AG04449 (cell line): ENCODE data around the gene MMP25.

Experiments used
- CTCF ChIA-PET: fragments of 350-600 bp; formaldehyde crosslinking; extraction: SDS; loops from one replicate; lab custom pipeline; 2021; ENCODE audit warnings: antibody characterized with exemption; lab: Yijun Ruan, JAX
- POLR2A ChIA-PET: fragments of 400-600, 350-600 bp; formaldehyde crosslinking; extraction: SDS; loops from one replicate; lab custom pipeline; 2020; ENCODE audit warnings: antibody characterized with exemption, inconsistent platforms; lab: Yijun Ruan, JAX
- DNase-seq: peaks from one replicate; pipeline ENCODE4 v3.0.0-alpha.2; 2010; ENCODE audit warnings: low read depth, low spot score
- H3K4me3 ChIP-seq: 2 replicates; pipeline ENCODE4 v1.5.1; 2011; ENCODE audit warnings: low read depth, mild to moderate bottlenecking, control low read depth, low read length
- CTCF ChIP-seq: IDR thresholded peaks from one replicate; pipeline ENCODE4 v1.5.1; 2011; ENCODE audit warnings: mild to moderate bottlenecking, moderate library complexity, low read length, control low read depth, inconsistent platforms; ENCODE audit not compliant: insufficient read depth; ENCODE audit errors: missing control alignments

MMP25 gene

DNA sequence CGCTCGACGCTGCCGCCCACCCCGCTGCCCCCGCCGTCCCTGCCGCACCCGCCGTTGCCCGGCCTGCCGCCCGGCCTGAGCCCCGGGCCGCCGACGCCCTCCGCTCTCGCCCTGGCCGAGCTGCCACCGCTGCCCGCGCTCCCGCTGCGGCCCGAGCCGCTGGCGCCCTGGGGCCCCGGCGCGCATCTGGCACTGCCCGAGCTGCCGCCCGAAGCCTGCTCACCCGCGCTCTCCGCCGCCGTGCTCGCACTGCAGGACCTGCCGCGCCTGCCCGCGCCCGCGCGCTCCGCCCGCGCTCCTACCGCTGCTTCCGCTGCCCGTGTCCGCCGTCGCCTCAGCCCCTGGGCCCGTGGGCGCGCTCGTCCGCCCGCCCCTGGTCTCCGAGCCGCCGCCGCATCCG is 42.0 kb upstream of the MMP25 start:
- TF ChIP-seq CTCF = no peak
- POLR2A ChIA-PET = interaction anchor here (0.7 to 1.6 kb wide), 4 partner anchors 14 to 23 kb away, joined by 3 to 14 read pairs (median 4); partner anchors contain the start of genes HCFC1R1, THOC6 and TNFRSF12A
- H3K4me3 ChIP-seq = no peak overlapping the region
- no peak for DNase-seq
- CTCF ChIA-PET = interaction anchor here (1.2 to 11.4 kb wide), 3 partner anchors 11 to 26 kb away, joined by 4 to 112 read pairs (median 4); partner anchors contain the start of gene TNFRSF12A

GRCh38 chr16:3004781-3005284 is 41.5 kb upstream of the MMP25 start:
- no peak for TF ChIP-seq CTCF
- ChIA-PET CTCF (interaction anchor here (11.4 kb wide), 1 partner anchor 25 kb away, joined by 112 read pairs; no protein-coding TSS in a partner anchor), POLR2A (interaction anchor here (1.6 kb wide), 1 partner anchor 16 kb away, joined by 14 read pairs; the partner anchor contains the start of gene TNFRSF12A)
- DNase-seq = no peak
- H3K4me3 ChIP-seq = no peak overlapping the region

DNA sequence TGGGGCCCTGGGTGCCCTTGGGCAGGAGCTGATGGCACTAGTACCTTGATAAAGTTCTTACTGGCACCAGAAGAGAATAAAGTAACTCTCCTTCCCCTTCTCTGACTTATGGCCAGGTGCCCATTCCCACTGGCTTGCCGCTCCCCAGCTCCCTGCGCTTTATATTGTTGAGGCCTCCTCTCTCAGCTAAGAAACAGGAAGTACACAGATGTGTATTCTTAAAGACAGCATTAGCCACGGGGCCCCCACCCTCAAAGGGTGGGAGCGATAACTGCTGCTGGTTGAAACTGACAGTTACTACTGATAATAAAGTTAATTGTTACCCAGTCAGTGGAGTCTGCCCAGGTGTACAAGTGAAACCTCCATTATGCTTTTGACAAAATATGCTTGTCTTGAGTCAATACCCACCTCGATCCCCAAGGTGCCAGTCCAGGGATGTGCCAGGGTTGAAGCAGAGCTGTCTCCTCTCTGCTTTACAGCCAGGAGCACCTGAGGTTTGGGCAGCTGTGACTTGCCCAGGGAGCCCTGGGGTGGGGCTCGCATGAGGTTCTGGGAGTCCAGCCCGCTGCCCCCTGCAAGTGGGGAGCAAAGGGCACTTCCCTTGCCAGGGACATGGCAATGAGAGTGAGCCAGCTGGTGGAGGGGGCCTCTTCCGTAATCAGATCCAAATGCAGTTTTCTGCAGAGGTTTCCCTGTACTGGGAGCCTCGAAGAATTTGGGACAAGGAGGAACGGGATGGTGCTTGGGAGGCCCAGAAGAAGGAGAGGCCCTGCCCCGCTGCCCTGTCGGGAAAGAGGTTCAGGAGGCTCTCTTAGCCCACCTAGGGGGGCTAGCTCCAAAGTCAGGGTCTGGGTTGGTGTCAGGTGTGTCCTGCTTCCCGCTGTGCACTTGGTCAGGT is 39.1 kb upstream of the MMP25 start:
- ChIA-PET POLR2A (interaction anchor here (1.6 kb wide), 1 partner anchor 13 kb away, joined by 6 read pairs; the partner anchor contains the start of gene TNFRSF12A), CTCF (interaction anchor here (1.1 to 11.4 kb wide), 3 partner anchors 13 to 51 kb away, joined by 3 to 112 read pairs (median 4); partner anchors contain the start of gene TNFRSF12A)
- no peak for TF ChIP-seq CTCF
- no peak overlapping the region for H3K4me3 ChIP-seq
- DNase-seq = no peak

DNA sequence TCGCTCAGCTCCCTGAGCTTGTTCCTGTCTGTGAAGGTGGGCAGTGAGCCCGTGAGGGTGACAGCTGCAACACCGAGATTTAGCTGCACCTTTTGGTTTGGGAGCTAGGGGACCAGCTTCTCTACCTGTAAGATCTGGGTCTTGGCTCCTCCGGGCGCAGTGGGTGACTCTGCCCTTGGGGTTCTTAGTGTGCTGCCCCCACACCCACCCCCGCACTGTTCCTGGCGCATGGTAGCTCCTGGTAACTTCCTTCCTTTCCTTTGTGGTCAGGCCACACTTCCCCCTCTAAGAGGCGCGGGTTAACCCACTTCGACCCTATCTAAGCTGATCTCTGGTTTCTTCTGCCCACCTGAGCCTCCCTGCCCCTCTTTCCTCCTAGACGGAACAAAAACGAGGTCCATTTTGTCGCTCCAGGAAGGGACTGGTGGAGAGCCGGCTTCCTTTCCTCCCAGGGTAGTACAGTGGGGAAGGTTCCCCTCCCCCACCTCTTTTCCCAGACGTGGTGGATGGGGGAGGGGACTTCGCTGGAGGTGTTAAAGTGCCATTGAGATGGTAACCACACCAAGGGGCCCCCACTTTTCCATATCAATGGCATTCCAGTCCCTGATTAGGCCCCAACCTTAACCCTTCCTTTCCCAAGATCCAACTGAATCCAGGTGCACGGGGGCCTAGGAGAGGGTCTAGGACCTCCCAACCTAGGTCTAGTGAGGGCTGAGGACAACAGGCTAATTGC is 38.2 kb upstream of the MMP25 start:
- no peak for TF ChIP-seq CTCF
- DNase-seq = no peak
- ChIA-PET CTCF (interaction anchor here (1.1 to 11.4 kb wide), 3 partner anchors 12 to 51 kb away, joined by 3 to 112 read pairs (median 4); partner anchors contain the start of gene TNFRSF12A), POLR2A (interaction anchor here (1.6 kb wide), 1 partner anchor 13 kb away, joined by 6 read pairs; the partner anchor contains the start of gene TNFRSF12A)
- no peak overlapping the region for H3K4me3 ChIP-seq

- no peak overlapping the region for H3K4me3 ChIP-seq
- no peak for TF ChIP-seq CTCF
- CTCF ChIA-PET = interaction anchor here (1.1 to 11.4 kb wide), 2 partner anchors 11 to 22 kb away, joined by 3 to 112 read pairs; partner anchors contain the start of gene TNFRSF12A
- POLR2A ChIA-PET = interaction anchor here (1.6 kb wide), 1 partner anchor 12 kb away, joined by 6 read pairs; the partner anchor contains the start of gene TNFRSF12A
- no peak for DNase-seq
Measured at GRCh38 chr16:3008690-3009037, 37.7 kb upstream of the MMP25 start.
